Measurements from ENCODE around the gene CLDN1. TPM values are rescaled to one million over a fixed set of nuclear protein-coding genes. Genes with fewer than 3 reads are reported as not detected.

CLDN1 gene
- total RNA-seq, 1 donor from 2014 or later, result 0.20 TPM

DNA sequence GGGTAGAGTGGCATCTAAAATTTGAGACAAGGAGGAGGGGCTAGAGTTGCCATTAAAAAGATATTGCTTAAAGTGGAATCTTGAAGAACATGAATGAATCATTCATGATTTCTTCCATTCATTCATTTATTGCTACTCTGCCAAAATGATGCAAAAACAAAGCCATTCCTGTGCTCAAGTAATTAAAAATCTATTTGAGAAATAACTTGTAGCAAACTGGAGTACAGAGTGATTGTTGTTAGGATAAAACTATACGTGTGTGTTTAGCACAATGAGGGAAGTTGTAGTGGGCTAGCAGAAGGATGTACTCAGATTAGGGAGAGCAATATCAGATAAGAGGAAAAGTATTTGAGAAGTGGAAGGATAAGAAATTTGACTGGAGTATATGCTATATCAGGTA, 11.7 kb upstream of the CLDN1 start:
- no peak for DNase-seq (ENCODE audit: low read depth in 2 of 2)

- DNase-seq (ENCODE audit: low read depth in 2 of 2), result no peak
Observed at GRCh38 chr3:190330936-190331734, 8.9 kb upstream of the CLDN1 start.

DNA sequence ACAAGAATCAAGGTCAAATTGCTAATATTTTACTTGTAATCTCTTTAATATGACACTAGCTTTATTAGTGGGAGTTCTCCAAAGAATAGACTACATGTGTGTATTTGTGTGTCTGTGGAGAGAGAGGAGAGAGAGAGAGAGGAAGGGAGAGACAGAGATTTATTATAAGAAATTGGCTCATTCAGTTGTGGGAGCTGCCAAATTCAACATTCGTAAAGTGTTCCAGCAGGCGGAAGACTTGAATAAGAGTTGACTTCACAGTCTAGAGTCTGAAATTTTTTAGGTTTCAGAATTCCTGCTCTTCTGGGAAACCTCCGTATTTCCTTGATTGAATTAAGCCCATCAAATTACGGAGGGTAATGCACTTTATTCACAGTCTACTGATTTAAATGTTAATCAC, 4.7 kb upstream of the CLDN1 start:
- peak; percentile 25 to 58 for DNase-seq (ENCODE audit: low read depth in 2 of 2)

- no peak for DNase-seq (ENCODE audit: low read depth in 2 of 2)
Observed at GRCh38 chr3:190326361-190326760, 4.1 kb upstream of the CLDN1 start.

DNA sequence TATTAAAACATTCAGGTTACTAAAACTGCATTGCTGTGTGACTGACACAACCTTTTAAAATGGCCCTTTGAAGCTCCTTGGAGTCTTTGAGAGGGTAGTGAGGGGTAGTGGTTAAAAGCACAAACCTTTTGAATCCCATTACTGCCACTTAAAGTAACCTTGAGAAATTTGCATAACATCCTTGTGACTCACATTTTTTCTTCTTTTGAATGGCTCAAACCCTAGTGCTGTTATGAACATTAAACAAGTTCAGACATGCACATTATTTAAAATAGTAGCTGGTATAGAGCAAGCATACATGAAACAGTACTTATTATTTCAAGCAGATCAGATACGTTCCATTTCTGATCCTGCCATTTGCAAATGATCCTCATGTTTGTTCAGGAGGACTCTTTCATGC, 3.7 kb upstream of the CLDN1 start:
- no peak for DNase-seq (ENCODE audit: low read depth in 2 of 2)

DNA sequence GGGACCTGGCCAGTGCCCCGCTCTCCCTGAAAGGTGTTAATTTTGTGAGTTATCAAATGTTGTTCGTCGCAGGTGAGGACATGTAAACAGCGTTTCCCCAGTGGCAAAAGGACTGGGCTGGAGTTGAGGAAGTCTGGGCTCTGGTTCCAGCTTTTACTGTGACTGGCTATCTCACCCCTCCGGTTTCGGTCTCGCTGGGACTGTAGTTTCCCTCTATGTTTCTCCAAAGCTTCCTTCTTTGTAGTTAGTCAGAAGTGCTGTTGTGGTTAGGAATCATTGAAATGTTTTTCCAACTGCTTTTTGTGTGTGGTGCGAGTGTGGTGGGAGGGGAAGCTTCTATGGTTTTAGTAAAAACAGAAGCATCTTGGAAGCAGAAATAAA, 990 bp upstream of the CLDN1 start:
- no peak for DNase-seq (ENCODE audit: low read depth in 2 of 2)

- DNase-seq (ENCODE audit: low read depth in 2 of 2), result peak in 1 of 2 donors; percentile 39
Observed at GRCh38 chr3:190322604-190323245, 479 bp upstream of the CLDN1 start.

DNA sequence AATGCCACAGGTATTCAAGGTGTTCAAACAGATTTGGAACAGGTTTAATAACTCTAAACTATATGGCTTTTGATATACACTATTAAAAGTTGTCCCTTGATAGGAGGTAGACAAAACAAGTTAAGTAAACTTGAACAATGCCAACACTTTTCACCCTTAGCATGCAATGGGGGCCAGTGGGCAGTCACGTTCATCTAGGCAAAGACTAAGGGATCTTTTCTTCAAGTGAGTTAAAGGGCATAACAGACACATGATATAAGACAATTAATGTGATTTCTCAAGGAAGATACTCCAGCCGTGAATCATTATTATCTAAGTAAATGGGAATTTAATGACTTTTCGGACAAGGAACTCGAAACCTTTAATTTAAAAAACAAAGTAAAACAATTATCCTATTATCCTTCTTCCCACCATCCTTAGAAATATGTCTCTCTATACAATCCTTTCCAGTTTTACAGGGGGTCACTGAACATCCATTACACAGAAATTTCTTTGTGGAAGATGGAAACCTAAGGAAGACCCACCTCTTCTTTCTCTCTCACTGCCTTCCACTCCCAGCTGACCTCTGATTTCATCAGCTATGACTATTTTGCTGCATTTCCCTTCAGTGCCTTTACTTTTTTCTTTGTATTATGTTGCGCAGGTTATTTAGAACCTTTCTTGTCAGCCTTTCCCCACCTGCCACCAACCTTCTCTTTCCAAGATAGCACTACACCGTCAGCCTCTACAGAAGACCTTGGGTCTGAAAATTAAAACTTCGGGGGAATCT, 1.5 kb downstream of the CLDN1 start:
- DNase-seq (ENCODE audit: low read depth in 2 of 2), result no peak

DNA sequence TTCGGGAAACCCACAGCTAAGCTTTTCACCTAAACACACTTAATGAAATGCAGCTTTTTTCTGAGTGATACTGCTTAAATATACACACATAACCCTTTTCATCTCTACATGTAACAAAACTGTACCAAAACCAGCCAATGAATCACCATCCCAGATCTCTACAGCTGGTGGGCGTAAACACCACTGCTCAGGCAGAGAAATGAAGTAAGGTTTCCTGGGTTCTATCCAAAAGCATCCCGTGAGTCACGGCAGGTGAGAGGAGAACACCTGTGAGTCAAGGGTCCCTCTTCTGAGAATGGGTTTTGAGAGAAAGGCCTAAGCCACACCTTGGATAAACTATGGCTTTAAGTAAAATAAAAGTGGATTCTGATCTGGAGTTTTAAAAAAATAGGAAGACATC, 2.6 kb downstream of the CLDN1 start:
- no peak for DNase-seq (ENCODE audit: low read depth in 2 of 2)

GRCh38 chr3:190318666-190319065, 3.6 kb downstream of the CLDN1 start:
- no peak for DNase-seq (ENCODE audit: low read depth in 2 of 2)

- DNase-seq (ENCODE audit: low read depth in 2 of 2), result no peak
Observed at GRCh38 chr3:190314741-190315140, 7.5 kb downstream of the CLDN1 start.

GRCh38 chr3:190309414-190309813, 12.8 kb downstream of the CLDN1 start:
- no peak for DNase-seq (ENCODE audit: low read depth in 2 of 2)

DNA sequence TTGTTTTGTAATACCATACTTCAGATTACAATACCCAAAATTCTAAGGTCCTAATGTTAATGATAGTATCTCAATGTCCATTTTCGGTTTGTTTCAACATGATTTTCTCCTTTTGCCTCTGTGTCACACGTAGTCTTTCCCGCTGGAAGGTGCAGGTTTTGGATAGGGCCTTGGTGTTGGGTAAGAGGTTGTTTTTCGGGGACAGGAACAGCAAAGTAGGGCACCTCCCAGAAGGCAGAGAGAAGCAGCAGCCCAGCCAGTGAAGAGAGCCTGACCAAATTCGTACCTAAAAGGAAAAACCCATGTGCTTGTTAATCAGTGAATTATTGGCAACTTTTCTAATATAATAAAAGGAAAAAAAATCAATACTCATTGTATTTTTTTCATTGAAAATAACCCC, 14.1 kb downstream of the CLDN1 start:
- no peak for DNase-seq (ENCODE audit: low read depth in 2 of 2)

GRCh38 chr3:190307164-190307545, 15.1 kb downstream of the CLDN1 start:
- no peak for DNase-seq (ENCODE audit: low read depth in 2 of 2)

GRCh38 chr3:190306513-190307163, 15.6 kb downstream of the CLDN1 start:
- DNase-seq (ENCODE audit: low read depth in 2 of 2), result no peak

DNA sequence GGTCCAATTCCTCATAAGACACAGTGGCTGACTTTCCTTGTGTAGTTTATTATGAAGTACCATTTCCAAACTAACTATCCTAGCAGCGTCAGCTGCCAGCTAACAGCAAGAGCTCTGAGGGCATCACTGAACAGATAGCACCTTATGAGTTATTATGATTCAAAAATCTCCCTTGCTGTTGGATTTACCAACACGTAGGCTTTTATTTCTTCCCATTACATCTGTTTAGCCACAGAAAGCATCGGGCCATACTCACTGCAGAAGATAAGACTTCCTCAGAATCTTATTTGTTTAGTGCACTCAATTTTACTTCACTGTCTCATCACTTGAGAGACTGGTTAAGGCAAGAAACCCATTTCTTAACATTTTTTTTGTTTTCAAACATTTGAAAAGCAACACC, 16.2 kb downstream of the CLDN1 start:
- no peak for DNase-seq (ENCODE audit: low read depth in 2 of 2)

DNA sequence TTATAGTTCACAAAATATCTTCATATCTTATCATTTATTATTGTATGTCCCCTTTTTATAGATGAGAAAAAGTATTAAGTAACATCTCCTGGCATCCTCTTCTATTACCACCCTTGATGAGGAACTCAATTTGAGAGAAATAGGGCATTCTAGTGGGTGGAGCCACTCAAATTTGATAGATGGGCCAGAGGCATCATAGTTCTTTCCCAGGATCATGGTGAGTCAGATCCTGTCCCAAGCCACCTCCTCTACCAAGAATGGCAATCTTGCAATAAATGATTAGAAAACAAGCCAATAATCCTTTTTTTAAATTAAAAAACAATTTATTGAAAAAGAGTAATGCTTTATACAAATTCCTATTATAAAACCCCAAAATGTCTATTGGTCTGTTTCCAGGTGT, 16.8 kb downstream of the CLDN1 start:
- DNase-seq (ENCODE audit: low read depth in 2 of 2), result peak; percentile 7 to 60

- DNase-seq (ENCODE audit: low read depth in 2 of 2), result no peak
Observed at GRCh38 chr3:190303884-190304283, 18.4 kb downstream of the CLDN1 start.

DNA sequence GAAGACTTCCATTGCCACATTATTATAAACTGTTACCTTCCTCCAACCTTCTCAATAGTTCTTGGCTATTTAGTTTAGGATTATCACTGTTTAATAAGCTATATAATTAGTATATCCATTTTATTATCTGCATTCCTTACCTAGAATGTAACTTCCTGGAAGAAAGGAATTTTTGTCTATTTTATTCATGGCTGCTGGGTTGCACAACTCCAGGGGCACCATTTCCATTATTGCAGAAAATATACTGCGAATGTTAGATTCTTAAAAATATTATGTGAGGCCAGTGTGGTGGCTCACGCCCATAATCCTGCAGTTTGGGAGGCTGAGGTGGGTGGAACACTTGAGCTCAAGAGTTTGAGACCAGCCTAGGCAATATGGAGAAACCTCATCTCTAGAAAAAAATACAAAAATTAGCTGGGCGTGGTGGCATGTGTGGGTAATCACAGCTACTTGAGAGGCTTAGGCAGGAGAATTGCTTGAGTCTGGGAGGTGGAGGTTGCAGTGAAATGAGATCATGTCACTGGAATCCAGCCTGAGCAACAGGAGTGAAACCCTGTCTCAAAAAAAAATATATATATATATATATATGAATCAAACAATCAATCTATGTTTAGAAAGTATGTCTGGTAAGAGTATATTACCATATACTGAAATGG, 19.9 kb downstream of the CLDN1 start:
- no peak for DNase-seq (ENCODE audit: low read depth in 2 of 2)

GRCh38 chr3:190301591-190301990, 20.7 kb downstream of the CLDN1 start:
- DNase-seq (ENCODE audit: low read depth in 2 of 2), result peak in 1 of 2 donors; percentile 36

- DNase-seq (ENCODE audit: low read depth in 2 of 2), result no peak
Observed at GRCh38 chr3:190299969-190300368, 22.3 kb downstream of the CLDN1 start.
